Activated T-helper 1 cell treated with anti-CD3 and anti-CD28 coated beads, Interleukin-12 subunit alpha, Interleukin-12 subunit beta, Interleukin-2, Interleukin-4 antibody, amounts not matched to agents 30 ng/mL and 10 ng/mL and 1 ng/mL, durations not matched to agents 14 hours and 24 hours and 36 hours (primary cell): ENCODE measurements around the gene FAHD1. TPM values are rescaled to one million over a fixed set of nuclear protein-coding genes. Genes with fewer than 3 reads are reported as not detected.

Source experiments
- DNase-seq: peaks from one replicate; pipeline ENCODE4 v3.0.0; 2021; ENCODE audit warnings: low spot score
- H3K27ac Mint-ChIP-seq: one replicate; pipeline ENCODE4 v1.8.0; 2021; ENCODE audit warnings: mild to moderate bottlenecking, mixed read lengths
- H3K27me3 Mint-ChIP-seq: one replicate; pipeline ENCODE4 v1.8.0; 2022; ENCODE audit warnings: mild to moderate bottlenecking, moderate library complexity, mixed read lengths; ENCODE audit not compliant: insufficient read depth
- H3K36me3 Mint-ChIP-seq: one replicate; pipeline ENCODE4 v1.8.0; 2021; ENCODE audit warnings: low read depth, mixed read lengths
- H3K4me1 Mint-ChIP-seq: one replicate; pipeline ENCODE4 v1.8.0; 2021; ENCODE audit warnings: low read depth, mixed read lengths
- H3K4me3 Mint-ChIP-seq: one replicate; pipeline ENCODE4 v1.8.0; 2021; ENCODE audit warnings: mild to moderate bottlenecking, moderate library complexity, mixed read lengths
- H3K9me3 Mint-ChIP-seq: one replicate; pipeline ENCODE4 v1.8.0; 2021; ENCODE audit warnings: mixed read lengths
- intact Hi-C: fragments of 100-400 bp; cut with micrococcal nuclease; formaldehyde crosslinking; loops from one replicate; pipeline ENCODE4 v1.15.1; 2024
- total RNA-seq: library from RNA; stranded (reverse); gene quantifications from 2 replicates; pipeline ENCODE4 v1.2.3, GENCODE V29; 2022

FAHD1 gene
- total RNA-seq, 1 donor from 2014 or later: 19.4 TPM

GRCh38 chr16:1812732-1813163, 14.3 kb upstream of the FAHD1 start:
- no peak overlapping the region for H3K27ac Mint-ChIP-seq
- peak; percentile 22 for DNase-seq
- H3K36me3 Mint-ChIP-seq: peaks cover 15% of the 10 kb centered on the region
- H3K4me1 Mint-ChIP-seq: peaks cover 8% of the 10 kb centered on the region
- H3K9me3 Mint-ChIP-seq: no peaks in the 10 kb centered on the region
- no peak overlapping the region for H3K4me3 Mint-ChIP-seq
- H3K27me3 Mint-ChIP-seq: no peaks in the 10 kb centered on the region
- intact Hi-C loops: loop anchor here (5.0 kb wide), 1 partner anchor 115 kb away; no protein-coding TSS in a partner anchor

DNA sequence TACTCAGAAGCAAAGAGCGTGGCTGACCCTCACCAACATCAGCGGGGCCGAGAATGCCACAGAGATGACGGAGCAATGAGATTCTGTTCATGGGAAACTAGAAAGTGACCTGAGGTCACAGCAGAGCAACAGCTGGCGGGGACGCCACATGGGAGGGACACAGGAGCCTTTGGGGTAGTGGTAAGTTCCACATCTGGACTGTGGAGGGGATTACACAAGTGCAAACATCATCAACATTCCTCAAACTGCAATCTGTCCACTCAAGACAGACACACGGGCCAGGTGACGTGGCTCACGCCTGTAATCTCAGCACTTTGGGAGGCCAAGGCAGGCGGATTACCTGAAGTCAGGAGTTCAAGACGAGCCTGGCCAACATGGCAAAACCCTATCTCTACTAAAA, 11.5 kb upstream of the FAHD1 start:
- no peaks in the 10 kb centered on the region for H3K27me3 Mint-ChIP-seq
- no peak for DNase-seq
- H3K27ac Mint-ChIP-seq: no peak overlapping the region
- peaks cover 8% of the 10 kb centered on the region for H3K4me1 Mint-ChIP-seq
- no peaks in the 10 kb centered on the region for H3K9me3 Mint-ChIP-seq
- H3K36me3 Mint-ChIP-seq: peaks cover 14% of the 10 kb centered on the region
- H3K4me3 Mint-ChIP-seq: no peak overlapping the region
- intact Hi-C loops: no loop called here

- Mint-ChIP-seq H3K36me3 (peaks cover 14% of the 10 kb centered on the region), H3K9me3 (no peaks in the 10 kb centered on the region), H3K4me3 (no peak overlapping the region)
These were observed 10.4 kb upstream of the FAHD1 start for GRCh38 chr16:1816396-1817275.

DNA sequence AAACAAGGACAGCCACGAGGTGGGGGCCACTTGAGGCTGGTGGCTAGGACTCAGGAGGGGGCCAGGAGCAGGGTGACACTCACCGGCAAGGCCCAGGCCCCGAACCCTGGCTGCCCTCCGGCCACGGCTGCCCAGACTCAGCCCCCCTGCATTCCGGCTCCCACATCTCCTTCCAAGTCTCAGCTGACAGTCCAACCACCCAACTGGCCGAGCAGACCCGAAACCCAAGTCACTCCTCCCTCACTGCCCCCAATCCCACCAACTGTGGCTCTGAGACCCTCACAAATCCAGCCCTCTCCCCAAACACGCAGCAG, 9.8 kb upstream of the FAHD1 start:
- peaks cover 14% of the 10 kb centered on the region for H3K36me3 Mint-ChIP-seq
- no peak for DNase-seq
- H3K9me3 Mint-ChIP-seq: no peaks in the 10 kb centered on the region
- intact Hi-C loops: no loop called here
- H3K27me3 Mint-ChIP-seq: no peaks in the 10 kb centered on the region
- H3K4me3 Mint-ChIP-seq: no peak overlapping the region
- no peak overlapping the region for H3K27ac Mint-ChIP-seq
- H3K4me1 Mint-ChIP-seq: peaks cover 8% of the 10 kb centered on the region

More at GRCh38 chr16:1816396-1817275, 10.4 kb upstream of the FAHD1 start:
- H3K27me3 Mint-ChIP-seq: no peaks in the 10 kb centered on the region
- no peak overlapping the region for H3K27ac Mint-ChIP-seq
- intact Hi-C loops: no loop called here
- DNase-seq: no peak
- peaks cover 8% of the 10 kb centered on the region for H3K4me1 Mint-ChIP-seq

- no peak overlapping the region for H3K27ac Mint-ChIP-seq
- no peaks in the 10 kb centered on the region for H3K9me3 Mint-ChIP-seq
- peaks cover 8% of the 10 kb centered on the region for H3K4me1 Mint-ChIP-seq
- no peak overlapping the region for H3K4me3 Mint-ChIP-seq
- no peaks in the 10 kb centered on the region for H3K27me3 Mint-ChIP-seq
- intact Hi-C loops: no loop called here
- H3K36me3 Mint-ChIP-seq: peaks cover 14% of the 10 kb centered on the region
- DNase-seq: no peak
These were observed 9.3 kb upstream of the FAHD1 start for GRCh38 chr16:1817716-1818115.

DNA sequence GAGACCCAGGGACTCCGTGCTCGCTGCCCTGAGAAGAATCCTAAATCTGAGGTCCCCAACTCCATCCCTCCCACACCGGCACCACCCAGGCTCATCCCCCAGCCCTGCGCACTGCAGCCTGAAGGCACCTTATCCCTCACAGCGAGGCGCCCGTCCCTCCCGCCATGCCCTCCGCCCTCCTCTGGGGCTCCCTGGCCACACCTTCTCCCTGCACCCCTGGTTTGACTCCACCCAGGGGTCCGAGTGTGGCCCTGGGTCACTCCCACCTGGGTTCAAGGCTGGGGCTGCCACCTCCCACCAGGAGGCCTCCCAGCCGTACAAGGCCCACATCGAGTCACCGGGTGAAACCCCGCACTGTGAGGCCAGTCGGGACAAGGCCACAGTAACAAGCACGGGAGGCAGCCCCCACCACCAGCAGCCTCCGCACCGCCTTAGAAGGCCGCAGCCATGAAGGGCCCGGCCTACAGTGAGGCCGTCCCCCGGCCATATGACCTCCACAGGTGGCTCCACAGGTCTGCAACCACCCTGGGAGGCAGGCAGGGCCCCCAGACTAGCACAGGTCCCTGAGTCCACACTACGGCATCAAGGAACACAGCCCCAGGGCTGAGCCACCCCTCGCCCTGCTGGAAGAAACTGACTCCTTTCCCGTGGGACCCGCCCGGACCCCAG, 8.7 kb upstream of the FAHD1 start:
- Mint-ChIP-seq H3K4me1 (peaks cover 3% of the 10 kb centered on the region), H3K27ac (no peak overlapping the region), H3K27me3 (no peaks in the 10 kb centered on the region), H3K36me3 (peaks cover 11% of the 10 kb centered on the region), H3K4me3 (no peak overlapping the region), H3K9me3 (no peaks in the 10 kb centered on the region)
- intact Hi-C loops: no loop called here
- DNase-seq: no peak

GRCh38 chr16:1818873-1819525, 8.0 kb upstream of the FAHD1 start:
- intact Hi-C loops: no loop called here
- Mint-ChIP-seq H3K27ac (no peak overlapping the region), H3K4me1 (no peaks in the 10 kb centered on the region), H3K27me3 (no peaks in the 10 kb centered on the region), H3K36me3 (peaks cover 11% of the 10 kb centered on the region), H3K4me3 (no peak overlapping the region), H3K9me3 (no peaks in the 10 kb centered on the region)
- DNase-seq: no peak

- intact Hi-C loops: no loop called here
- no peak for DNase-seq
- Mint-ChIP-seq H3K4me3 (no peak overlapping the region), H3K27me3 (no peaks in the 10 kb centered on the region), H3K36me3 (peaks cover 11% of the 10 kb centered on the region), H3K4me1 (peaks cover 5% of the 10 kb centered on the region), H3K9me3 (no peaks in the 10 kb centered on the region), H3K27ac (no peak overlapping the region)
These were observed 7.4 kb upstream of the FAHD1 start for GRCh38 chr16:1819611-1820010.

DNA sequence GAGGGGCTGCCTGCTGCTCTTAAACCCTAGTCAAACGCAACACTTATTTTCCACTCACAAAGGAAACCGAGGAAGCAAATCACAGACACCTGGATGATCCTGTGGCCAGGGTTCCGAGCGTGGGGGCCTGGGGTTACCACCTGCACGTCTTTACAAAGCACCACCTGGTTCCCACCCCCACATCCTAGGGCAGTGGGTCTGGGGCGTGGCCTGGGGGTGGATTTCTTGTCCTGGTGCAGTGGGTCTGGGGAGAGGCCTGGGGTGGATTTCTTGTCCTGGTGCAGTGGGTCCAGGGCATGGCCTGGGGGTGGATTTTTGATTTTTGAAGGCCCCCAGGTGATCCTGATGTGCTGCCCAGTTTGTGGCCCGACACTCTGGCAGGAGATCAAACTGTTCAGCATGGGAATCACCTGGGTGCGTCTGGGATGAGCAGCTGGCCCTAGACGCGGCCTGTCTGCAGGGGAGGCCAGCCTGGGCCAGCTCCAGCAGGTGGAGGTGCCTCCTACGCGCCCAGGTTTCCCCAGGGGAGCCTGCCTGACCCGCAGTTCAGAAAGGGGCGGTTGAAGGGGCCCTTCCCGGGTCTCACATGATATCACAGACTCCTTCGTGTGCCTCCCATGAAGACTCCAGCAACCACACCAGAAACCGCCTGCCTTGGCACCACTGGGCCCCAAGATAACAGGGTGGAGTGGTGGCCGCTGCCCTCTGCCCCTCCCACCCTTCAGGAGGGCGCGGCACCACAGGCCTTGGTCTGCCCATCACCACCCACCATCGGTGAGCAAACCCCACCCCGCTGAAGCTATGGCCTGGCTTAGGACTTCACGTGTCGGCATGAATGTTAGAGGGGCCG, 6.7 kb upstream of the FAHD1 start:
- DNase-seq: no peak
- H3K36me3 Mint-ChIP-seq: peaks cover 6% of the 10 kb centered on the region
- H3K4me1 Mint-ChIP-seq: peaks cover 7% of the 10 kb centered on the region
- intact Hi-C loops: no loop called here
- no peak overlapping the region for H3K27ac Mint-ChIP-seq
- no peak overlapping the region for H3K4me3 Mint-ChIP-seq
- H3K9me3 Mint-ChIP-seq: no peaks in the 10 kb centered on the region
- no peaks in the 10 kb centered on the region for H3K27me3 Mint-ChIP-seq

GRCh38 chr16:1820946-1821290, 6.1 kb upstream of the FAHD1 start:
- peaks cover 7% of the 10 kb centered on the region for H3K4me1 Mint-ChIP-seq
- DNase-seq: no peak
- H3K27me3 Mint-ChIP-seq: no peaks in the 10 kb centered on the region
- peaks cover 2% of the 10 kb centered on the region for H3K36me3 Mint-ChIP-seq
- intact Hi-C loops: no loop called here
- no peak overlapping the region for H3K27ac Mint-ChIP-seq
- no peaks in the 10 kb centered on the region for H3K9me3 Mint-ChIP-seq
- H3K4me3 Mint-ChIP-seq: no peak overlapping the region

DNA sequence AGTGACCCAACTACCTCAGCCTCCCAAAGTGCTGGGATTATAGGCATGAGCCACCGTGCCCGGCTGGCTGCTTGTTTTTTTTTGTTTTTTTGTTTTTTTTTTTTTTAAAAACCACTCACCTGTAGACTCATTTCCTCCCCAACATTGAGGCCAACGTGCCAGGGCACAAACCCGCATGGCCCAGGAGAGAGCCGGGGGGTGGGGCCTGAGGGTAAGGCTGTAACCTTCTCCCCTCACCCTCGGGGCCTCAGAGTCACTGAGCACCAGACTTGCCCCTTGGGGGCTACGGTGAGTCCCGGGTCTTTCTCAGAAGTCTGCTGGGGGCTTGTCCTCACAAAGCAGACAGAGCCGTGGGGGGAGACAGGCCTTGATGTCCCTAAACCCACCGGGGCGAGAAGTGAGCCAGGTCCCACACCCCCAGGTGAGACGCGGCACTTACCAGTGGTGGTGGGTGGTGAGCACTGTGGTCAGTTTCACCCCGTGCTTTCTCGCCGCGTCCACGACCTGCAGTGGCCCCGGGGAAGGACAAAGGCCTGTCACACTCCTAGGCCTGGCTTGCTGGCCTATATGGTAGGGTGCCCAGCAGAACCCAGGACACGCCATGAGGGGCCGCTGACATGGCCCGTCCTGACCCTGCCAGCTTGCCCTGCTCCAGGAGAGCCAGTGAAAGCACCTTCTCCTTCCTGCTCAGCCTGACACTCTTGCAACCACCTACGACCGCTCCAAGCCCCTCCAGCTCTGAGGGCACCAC, 5.0 kb upstream of the FAHD1 start:
- DNase-seq: no peak
- H3K4me3 Mint-ChIP-seq: no peak overlapping the region
- H3K4me1 Mint-ChIP-seq: peaks cover 7% of the 10 kb centered on the region
- H3K9me3 Mint-ChIP-seq: no peaks in the 10 kb centered on the region
- peaks cover 2% of the 10 kb centered on the region for H3K36me3 Mint-ChIP-seq
- no peaks in the 10 kb centered on the region for H3K27me3 Mint-ChIP-seq
- no peak overlapping the region for H3K27ac Mint-ChIP-seq
- intact Hi-C loops: no loop called here

DNA sequence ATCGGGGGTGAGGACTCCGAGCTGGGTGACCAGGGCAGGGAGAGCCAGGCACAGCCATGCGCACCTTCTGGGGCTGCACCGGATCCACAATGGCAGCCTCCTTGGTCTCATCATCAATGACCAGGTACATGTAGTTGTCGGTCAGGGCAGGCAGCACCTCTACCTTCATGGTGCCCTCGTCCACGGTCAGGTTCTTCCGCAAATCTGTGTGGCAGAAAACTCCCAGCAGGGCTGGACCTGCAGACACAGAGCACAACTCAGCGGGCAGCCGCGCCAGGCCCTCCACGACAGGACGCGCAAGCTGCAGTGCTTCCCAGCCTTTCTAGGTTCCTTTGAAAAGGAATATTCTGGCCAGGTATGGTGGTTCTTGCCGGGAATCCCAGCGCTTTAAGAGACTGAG, 4.2 kb upstream of the FAHD1 start:
- Mint-ChIP-seq H3K36me3 (peaks cover 4% of the 10 kb centered on the region), H3K4me1 (peaks cover 13% of the 10 kb centered on the region), H3K27me3 (no peaks in the 10 kb centered on the region), H3K9me3 (no peaks in the 10 kb centered on the region), H3K27ac (no peak overlapping the region), H3K4me3 (no peak overlapping the region)
- DNase-seq: no peak
- intact Hi-C loops: no loop called here
